ENCODE results near the gene RHCG. TPM values are rescaled to one million over a fixed set of nuclear protein-coding genes. Genes with fewer than 3 reads are reported as not detected.

The RHCG gene
- total and polyA plus RNA-seq, 2 of the 13 experiments (the other 11 are each of a cell fraction or from before 2014, with no cell fraction given) = not detected

- Histone ChIP-seq H3K4me2 (ENCODE audit: low read depth, low read length) (no peak overlapping the region), H3K9ac (ENCODE audit: insufficient read depth, low read depth, low read length) (no peak overlapping the region), H4K20me1 (ENCODE audit: insufficient read depth, low read length) (no peaks in the 10 kb centered on the region), H3K27ac (ENCODE audit: extremely low read length, insufficient read depth, low read length) (no peak overlapping the region), H3K27me3 (ENCODE audit: control insufficient read depth in 1 of 2, insufficient read depth in 2 of 2, low read length in 2 of 2) (no peaks in the 10 kb centered on the region), H3K9me3 (ENCODE audit: low read length) (no peaks in the 10 kb centered on the region), H3K4me1 (ENCODE audit: insufficient read depth, low read length) (no peaks in the 10 kb centered on the region), H2AFZ (ENCODE audit: low read length) (no peak overlapping the region), H3K4me3 (replicated peaks in 1 of 3; ENCODE audit: insufficient read depth in 1 of 3, low read depth in 2 of 3, low read length in 3 of 3) (no peak overlapping the region), H3K36me3 (replicated peaks in 1 of 2; ENCODE audit: control insufficient read depth in 1 of 2, insufficient read depth in 2 of 2, low read length in 2 of 2) (no peaks in the 10 kb centered on the region), H3K79me2 (ENCODE audit: insufficient read depth, low read length) (no peaks in the 10 kb centered on the region)
- BruUV-seq (replicated peaks) = no TSS peak
- in situ Hi-C loops (cut with HindIII; ENCODE audit: extremely low pct_ligation_motif_present, low pct_unique_long_range_greater_than_20kb) (no loop called here), intact Hi-C loops (cut with micrococcal nuclease; ENCODE audit: unreplicated experiment) (no loop called here)
- ATAC-seq (no peak), DNase-seq (ENCODE audit: low spot score) (no peak), FAIRE-seq (no peak)
- ChIA-PET CTCF (ENCODE audit: low intra/inter-chr PET ratio, low total read pairs) (no interaction called here), POLR2A (no interaction called here)
- WGBS (ENCODE audit: low lambda C conversion rate) = 26% methylated on average over 4 of the region's 4 CpGs
- TF ChIP-seq, protein P1, sequence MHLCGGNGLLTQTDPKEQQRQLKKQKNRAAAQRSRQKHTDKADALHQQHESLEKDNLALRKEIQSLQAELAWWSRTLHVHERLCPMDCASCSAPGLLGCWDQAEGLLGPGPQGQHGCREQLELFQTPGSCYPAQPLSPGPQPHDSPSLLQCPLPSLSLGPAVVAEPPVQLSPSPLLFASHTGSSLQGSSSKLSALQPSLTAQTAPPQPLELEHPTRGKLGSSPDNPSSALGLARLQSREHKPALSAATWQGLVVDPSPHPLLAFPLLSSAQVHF (CRISPR knock-in tag; IDR thresholded peaks at IDR 0.05) = no peak
- no peak for TF ChIP-seq MEIS1 (CRISPR knock-in tag; IDR thresholded peaks at IDR 0.05; ENCODE audit: borderline replicate concordance)
- TF ChIP-seq ZNF44 (CRISPR knock-in tag; IDR thresholded peaks at IDR 0.05) = no peak
- no peak for TF ChIP-seq HNF4G (IDR thresholded peaks at IDR 0.05; ENCODE audit: borderline replicate concordance, low read depth, low read length)
- no peak for TF ChIP-seq HNF4G (CRISPR knock-in tag; IDR thresholded peaks at IDR 0.05; ENCODE audit: borderline replicate concordance, low read depth)
- TF ChIP-seq ZSCAN31 (CRISPR knock-in tag; IDR thresholded peaks at IDR 0.05; ENCODE audit: low read depth) = no peak
- no peak for TF ChIP-seq ATAD3A (CRISPR knock-in tag; IDR thresholded peaks at IDR 0.05)
- TF ChIP-seq ZNF841 (CRISPR knock-in tag; IDR thresholded peaks at IDR 0.05; ENCODE audit: borderline replicate concordance) = no peak
- TF ChIP-seq PRPF4 (IDR thresholded peaks at IDR 0.05; ENCODE audit: low read depth, low read length, poor library complexity, severe bottlenecking) = no peak
- no peak for TF ChIP-seq ZNF530 (CRISPR knock-in tag; IDR thresholded peaks at IDR 0.05; ENCODE audit: low read depth)
- TF ChIP-seq THYN1 (CRISPR knock-in tag; IDR thresholded peaks at IDR 0.05; ENCODE audit: borderline replicate concordance, low read depth) = no peak
- TF ChIP-seq KAT7 (CRISPR knock-in tag; IDR thresholded peaks at IDR 0.05; ENCODE audit: borderline replicate concordance) = no peak
- TF ChIP-seq ZNF746 (CRISPR knock-in tag; IDR thresholded peaks at IDR 0.05) = no peak
- no peak for TF ChIP-seq HDAC2 (CRISPR knock-in tag; IDR thresholded peaks at IDR 0.05)
- no peak for TF ChIP-seq ZNF460 (CRISPR knock-in tag; IDR thresholded peaks at IDR 0.05; ENCODE audit: borderline replicate concordance)
- TF ChIP-seq SETDB1 (CRISPR knock-in tag; IDR thresholded peaks at IDR 0.05; ENCODE audit: borderline replicate concordance) = no peak
- TF ChIP-seq EED (CRISPR knock-in tag; IDR thresholded peaks at IDR 0.05) = no peak
- no peak for TF ChIP-seq ZBTB8A (CRISPR knock-in tag; IDR thresholded peaks at IDR 0.05; ENCODE audit: borderline replicate concordance, low read depth)
- TF ChIP-seq TCF7 (IDR thresholded peaks at IDR 0.05; ENCODE audit: low read depth) = no peak
These were observed 47.0 kb upstream of the RHCG start for GRCh38 chr15:89543389-89543788.
